ENCODE data around the gene MOV10L1. TPM values are rescaled to one million over a fixed set of nuclear protein-coding genes. Genes with fewer than 3 reads are reported as not detected.

Gene MOV10L1
- total RNA-seq, 2 experiments from 2014 or later, result not detected

DNA sequence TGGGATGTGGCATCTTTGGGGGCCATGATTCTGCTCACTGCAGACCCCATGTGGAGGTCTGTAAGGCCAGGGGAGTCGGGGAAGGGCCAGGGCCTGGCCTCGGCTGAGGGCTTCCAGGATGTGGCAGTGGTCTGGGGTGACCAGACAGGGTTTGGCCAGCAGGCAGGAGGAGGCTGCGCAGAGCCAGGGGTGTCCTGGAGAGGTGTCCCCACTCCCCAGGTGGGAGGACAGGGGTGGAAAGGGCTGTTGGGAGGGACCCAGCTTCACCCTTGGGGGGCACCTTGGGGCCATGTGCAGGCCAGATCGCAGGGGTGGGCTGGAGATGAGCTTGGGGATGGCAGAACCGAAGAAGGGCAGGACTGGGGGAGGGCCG, 84.2 kb downstream of the MOV10L1 start:
- POLR2A ChIA-PET, result no interaction called here
- H3K9me3 Mint-ChIP-seq, result no peaks in the 10 kb centered on the region
- H3K27me3 ChIP-seq (ENCODE audit: control insufficient read depth in 1 of 2, insufficient read depth in 2 of 2, low read length in 2 of 2), result peaks cover 24 to 26% of the 10 kb centered on the region in 2 experiments

DNA sequence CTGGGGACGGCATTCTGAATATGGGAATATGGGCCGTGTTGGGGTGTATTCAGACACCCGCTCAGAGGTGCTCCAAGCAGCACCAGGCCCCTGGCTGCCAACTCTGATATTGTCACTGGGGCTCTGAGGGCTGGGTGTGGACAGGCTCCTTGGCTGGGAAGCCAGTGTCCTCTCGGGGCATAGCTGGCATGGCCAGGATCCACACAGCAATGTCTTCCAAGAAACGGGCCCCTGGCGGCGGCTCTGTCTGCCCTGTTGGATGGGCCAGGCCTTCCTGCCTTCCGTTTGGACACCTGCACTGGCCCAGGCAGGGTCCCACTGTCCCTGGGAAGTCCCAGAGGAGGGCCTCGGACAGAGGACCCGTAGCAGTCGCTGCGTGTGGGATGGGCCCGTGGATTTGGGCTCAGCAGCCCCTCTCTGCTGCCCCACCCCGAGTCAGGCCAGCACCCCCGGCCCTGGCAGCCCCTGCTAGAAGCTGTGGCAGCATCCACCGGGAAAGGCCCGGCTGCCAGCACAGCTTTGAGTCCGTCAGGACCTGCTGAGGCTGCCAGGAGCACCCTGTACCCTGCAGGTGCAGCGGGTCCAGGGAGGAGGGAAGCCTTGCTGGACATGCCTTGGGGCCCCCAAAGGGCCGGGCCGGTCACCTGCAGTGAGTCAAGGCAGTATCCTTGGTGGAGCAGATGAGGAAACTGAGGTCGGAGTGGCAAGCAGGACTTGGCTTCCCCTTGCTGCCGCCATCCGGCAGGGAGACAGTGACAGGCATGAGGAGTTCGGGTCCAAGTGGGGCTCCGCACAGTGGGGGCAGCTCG, 84.8 kb downstream of the MOV10L1 start:
- DNase-seq (no peak), ATAC-seq (ENCODE audit: poor library complexity) (no peak)
- intact Hi-C loops (cut with DNase I, micrococcal nuclease), result loop anchor here in 1 of 2 experiments (5.0 kb wide), 1 partner anchor 33 kb away; no protein-coding TSS in a partner anchor
- Mint-ChIP-seq H3K9me3 (no peaks in the 10 kb centered on the region), H3K27me3 (peaks cover 21% of the 10 kb centered on the region), H3K4me1 (ENCODE audit: low read depth) (peaks cover 3% of the 10 kb centered on the region), H3K4me3 (no peak overlapping the region), H3K27ac (no peak overlapping the region), H3K36me3 (ENCODE audit: low read depth) (no peaks in the 10 kb centered on the region)
- peaks cover 20 to 21% of the 10 kb centered on the region in 2 experiments for H3K27me3 ChIP-seq (ENCODE audit: control insufficient read depth in 1 of 2, insufficient read depth in 2 of 2, low read length in 2 of 2)
- H3K4me1 ChIP-seq (ENCODE audit: insufficient read depth, low read length), result peaks cover 5% of the 10 kb centered on the region
- no peaks in the 10 kb centered on the region for H3K36me3 ChIP-seq (ENCODE audit: insufficient read depth, low read length)
- TF ChIP-seq, protein P1, sequence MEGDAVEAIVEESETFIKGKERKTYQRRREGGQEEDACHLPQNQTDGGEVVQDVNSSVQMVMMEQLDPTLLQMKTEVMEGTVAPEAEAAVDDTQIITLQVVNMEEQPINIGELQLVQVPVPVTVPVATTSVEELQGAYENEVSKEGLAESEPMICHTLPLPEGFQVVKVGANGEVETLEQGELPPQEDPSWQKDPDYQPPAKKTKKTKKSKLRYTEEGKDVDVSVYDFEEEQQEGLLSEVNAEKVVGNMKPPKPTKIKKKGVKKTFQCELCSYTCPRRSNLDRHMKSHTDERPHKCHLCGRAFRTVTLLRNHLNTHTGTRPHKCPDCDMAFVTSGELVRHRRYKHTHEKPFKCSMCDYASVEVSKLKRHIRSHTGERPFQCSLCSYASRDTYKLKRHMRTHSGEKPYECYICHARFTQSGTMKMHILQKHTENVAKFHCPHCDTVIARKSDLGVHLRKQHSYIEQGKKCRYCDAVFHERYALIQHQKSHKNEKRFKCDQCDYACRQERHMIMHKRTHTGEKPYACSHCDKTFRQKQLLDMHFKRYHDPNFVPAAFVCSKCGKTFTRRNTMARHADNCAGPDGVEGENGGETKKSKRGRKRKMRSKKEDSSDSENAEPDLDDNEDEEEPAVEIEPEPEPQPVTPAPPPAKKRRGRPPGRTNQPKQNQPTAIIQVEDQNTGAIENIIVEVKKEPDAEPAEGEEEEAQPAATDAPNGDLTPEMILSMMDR (IDR thresholded peaks at IDR 0.05), result no peak
- H3K4me3 ChIP-seq (ENCODE audit: low read length), result no peak overlapping the region
- ChIA-PET CTCF (no interaction called here), POLR2A (no interaction called here)
- H3K9me3 ChIP-seq (ENCODE audit: control insufficient read depth in 1 of 2, insufficient read depth in 1 of 2, low read length in 2 of 2), result peaks cover 0 to 12% of the 10 kb centered on the region in 2 experiments
- H3K27ac ChIP-seq (ENCODE audit: low read depth in 1 of 2, low read length in 2 of 2), result no peak overlapping the region

More for the DNA sequence above, 84.2 kb downstream of the MOV10L1 start:
- no peak overlapping the region for H3K27ac ChIP-seq (ENCODE audit: low read depth in 1 of 2, low read length in 2 of 2)
- peaks cover 10% of the 10 kb centered on the region for H3K4me1 ChIP-seq (ENCODE audit: insufficient read depth, low read length)
- H3K27ac Mint-ChIP-seq, result no peak overlapping the region
- H3K9me3 ChIP-seq (ENCODE audit: control insufficient read depth in 1 of 2, insufficient read depth in 1 of 2, low read length in 2 of 2), result peaks cover 0 to 17% of the 10 kb centered on the region in 2 experiments
- H3K36me3 ChIP-seq (ENCODE audit: insufficient read depth, low read length), result no peaks in the 10 kb centered on the region
- H3K27me3 Mint-ChIP-seq, result peaks cover 24% of the 10 kb centered on the region
- CTCF ChIA-PET, result no interaction called here
- H3K4me3 ChIP-seq (ENCODE audit: low read length), result no peak overlapping the region
- no peak for DNase-seq
- H3K4me3 Mint-ChIP-seq, result peak overlapping the region; percentile 42
- TF ChIP-seq, protein P1 (IDR thresholded peaks at IDR 0.05), result no peak
- intact Hi-C loops (cut with DNase I, micrococcal nuclease), result loop anchor here in 1 of 2 experiments (5.0 kb wide), 1 partner anchor 33 kb away; no protein-coding TSS in a partner anchor
- H3K36me3 Mint-ChIP-seq (ENCODE audit: low read depth), result no peaks in the 10 kb centered on the region
- no peak for ATAC-seq (ENCODE audit: poor library complexity)
- peaks cover 7% of the 10 kb centered on the region for H3K4me1 Mint-ChIP-seq (ENCODE audit: low read depth)

DNA sequence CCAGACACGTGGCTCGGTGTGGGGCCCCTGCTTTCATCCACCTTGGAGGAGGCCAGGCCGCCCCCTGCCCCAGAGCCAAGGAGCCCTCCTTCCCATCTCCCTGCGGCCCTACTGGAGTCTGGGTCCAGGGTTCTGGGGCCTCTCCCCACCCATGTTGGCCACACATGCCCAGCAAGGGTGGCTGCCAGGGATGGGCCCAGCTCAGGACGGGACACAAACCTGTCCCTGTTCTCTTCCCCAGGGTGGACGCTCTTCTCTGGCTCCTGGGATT, 85.3 kb downstream of the MOV10L1 start:
- H3K36me3 Mint-ChIP-seq (ENCODE audit: low read depth), result no peaks in the 10 kb centered on the region
- POLR2A ChIA-PET, result no interaction called here
- H3K27me3 ChIP-seq (ENCODE audit: control insufficient read depth in 1 of 2, insufficient read depth in 2 of 2, low read length in 2 of 2), result peaks cover 20 to 21% of the 10 kb centered on the region in 2 experiments

More for the DNA sequence above, 85.3 kb downstream of the MOV10L1 start:
- no peak for DNase-seq
- H3K27ac ChIP-seq (ENCODE audit: low read depth in 1 of 2, low read length in 2 of 2), result no peak overlapping the region
- Mint-ChIP-seq H3K9me3 (no peaks in the 10 kb centered on the region), H3K27ac (no peak overlapping the region), H3K27me3 (peaks cover 26% of the 10 kb centered on the region), H3K4me3 (no peak overlapping the region), H3K4me1 (ENCODE audit: low read depth) (peaks cover 3% of the 10 kb centered on the region)
- H3K4me3 ChIP-seq (ENCODE audit: low read length), result no peak overlapping the region
- ATAC-seq (ENCODE audit: poor library complexity), result no peak
- no peaks in the 10 kb centered on the region for H3K36me3 ChIP-seq (ENCODE audit: insufficient read depth, low read length)
- peaks cover 0 to 12% of the 10 kb centered on the region in 2 experiments for H3K9me3 ChIP-seq (ENCODE audit: control insufficient read depth in 1 of 2, insufficient read depth in 1 of 2, low read length in 2 of 2)
- peaks cover 5% of the 10 kb centered on the region for H3K4me1 ChIP-seq (ENCODE audit: insufficient read depth, low read length)
- CTCF ChIA-PET, result no interaction called here
- TF ChIP-seq, protein P1 (IDR thresholded peaks at IDR 0.05), result no peak
- intact Hi-C loops (cut with DNase I, micrococcal nuclease), result no loop called here
